ENCODE measurements around the gene CIAO2B.

CIAO2B gene

GRCh38 chr16:66918803-66919568 is 15.2 kb downstream of the CIAO2B start, which contains the start of gene CDH16:
CDH16 (minus strand) TSS chr16:66918885; CDS start chr16:66918065, 820 bp downstream.
- H3K9me3 ChIP-seq (ENCODE audit: low read length): no peaks in the 10 kb centered on the region
- peaks cover 14% of the 10 kb centered on the region for H3K27me3 ChIP-seq (ENCODE audit: insufficient read depth, low read length)
- no peak within 1 kb of the TSS for H3K4me3 ChIP-seq (ENCODE audit: low read length)
- no peak within 1 kb of the TSS for H2AFZ ChIP-seq (ENCODE audit: low read depth, low read length)
- no peaks in the 10 kb centered on the region for H3K36me3 ChIP-seq (ENCODE audit: insufficient read depth, low read length)
- peaks cover 15% of the 10 kb centered on the region for H3K4me1 ChIP-seq (ENCODE audit: insufficient read depth, low read length)

GRCh38 chr16:66918355-66918754 is 15.8 kb downstream of the CIAO2B start:
- H2AFZ ChIP-seq (ENCODE audit: low read depth, low read length): no peak overlapping the region
- H3K4me3 ChIP-seq (ENCODE audit: low read length): no peak overlapping the region
- H3K27me3 ChIP-seq (ENCODE audit: insufficient read depth, low read length): peaks cover 7% of the 10 kb centered on the region
- H3K36me3 ChIP-seq (ENCODE audit: insufficient read depth, low read length): no peaks in the 10 kb centered on the region
- no peaks in the 10 kb centered on the region for H3K9me3 ChIP-seq (ENCODE audit: low read length)
- H3K4me1 ChIP-seq (ENCODE audit: insufficient read depth, low read length): peaks cover 22% of the 10 kb centered on the region

GRCh38 chr16:66917741-66918140 is 16.5 kb downstream of the CIAO2B start:
- Histone ChIP-seq H3K4me1 (ENCODE audit: insufficient read depth, low read length) (peaks cover 28% of the 10 kb centered on the region), H3K36me3 (ENCODE audit: insufficient read depth, low read length) (no peaks in the 10 kb centered on the region), H3K9me3 (ENCODE audit: low read length) (no peaks in the 10 kb centered on the region), H2AFZ (ENCODE audit: low read depth, low read length) (no peak overlapping the region), H3K4me3 (ENCODE audit: low read length) (no peak overlapping the region), H3K27me3 (ENCODE audit: insufficient read depth, low read length) (peaks cover 5% of the 10 kb centered on the region)

- Histone ChIP-seq H2AFZ (ENCODE audit: low read depth, low read length) (no peak overlapping the region), H3K4me3 (ENCODE audit: low read length) (no peak overlapping the region), H3K9me3 (ENCODE audit: low read length) (no peaks in the 10 kb centered on the region), H3K36me3 (ENCODE audit: insufficient read depth, low read length) (no peaks in the 10 kb centered on the region), H3K4me1 (ENCODE audit: insufficient read depth, low read length) (peaks cover 30% of the 10 kb centered on the region), H3K27me3 (ENCODE audit: insufficient read depth, low read length) (no peaks in the 10 kb centered on the region)
Measured at GRCh38 chr16:66916518-66916917, 17.7 kb downstream of the CIAO2B start.

GRCh38 chr16:66915041-66915440 is 19.2 kb downstream of the CIAO2B start:
- Histone ChIP-seq H3K4me1 (ENCODE audit: insufficient read depth, low read length) (peaks cover 26% of the 10 kb centered on the region), H3K27me3 (ENCODE audit: insufficient read depth, low read length) (no peaks in the 10 kb centered on the region), H3K9me3 (ENCODE audit: low read length) (no peaks in the 10 kb centered on the region), H3K4me3 (ENCODE audit: low read length) (no peak overlapping the region), H3K36me3 (ENCODE audit: insufficient read depth, low read length) (no peaks in the 10 kb centered on the region), H2AFZ (ENCODE audit: low read depth, low read length) (no peak overlapping the region)

GRCh38 chr16:66914541-66914940 is 19.7 kb downstream of the CIAO2B start:
- Histone ChIP-seq H3K27me3 (ENCODE audit: insufficient read depth, low read length) (no peaks in the 10 kb centered on the region), H2AFZ (ENCODE audit: low read depth, low read length) (no peak overlapping the region), H3K4me1 (ENCODE audit: insufficient read depth, low read length) (peaks cover 21% of the 10 kb centered on the region), H3K36me3 (ENCODE audit: insufficient read depth, low read length) (no peaks in the 10 kb centered on the region), H3K4me3 (ENCODE audit: low read length) (no peak overlapping the region), H3K9me3 (ENCODE audit: low read length) (no peaks in the 10 kb centered on the region)

GRCh38 chr16:66913711-66914110 is 20.5 kb downstream of the CIAO2B start:
- H3K27me3 ChIP-seq (ENCODE audit: insufficient read depth, low read length): no peaks in the 10 kb centered on the region
- H3K36me3 ChIP-seq (ENCODE audit: insufficient read depth, low read length): no peaks in the 10 kb centered on the region
- H3K9me3 ChIP-seq (ENCODE audit: low read length): no peaks in the 10 kb centered on the region

GRCh38 chr16:66913081-66913480 is 21.1 kb downstream of the CIAO2B start:
- Histone ChIP-seq H3K4me1 (ENCODE audit: insufficient read depth, low read length) (peaks cover 17% of the 10 kb centered on the region), H2AFZ (ENCODE audit: low read depth, low read length) (no peak overlapping the region), H3K27me3 (ENCODE audit: insufficient read depth, low read length) (no peaks in the 10 kb centered on the region), H3K36me3 (ENCODE audit: insufficient read depth, low read length) (no peaks in the 10 kb centered on the region), H3K9me3 (ENCODE audit: low read length) (no peaks in the 10 kb centered on the region), H3K4me3 (ENCODE audit: low read length) (no peak overlapping the region)

More at GRCh38 chr16:66913711-66914110, 20.5 kb downstream of the CIAO2B start:
- Histone ChIP-seq H3K4me3 (ENCODE audit: low read length) (no peak overlapping the region), H3K4me1 (ENCODE audit: insufficient read depth, low read length) (peaks cover 17% of the 10 kb centered on the region), H2AFZ (ENCODE audit: low read depth, low read length) (no peak overlapping the region)

GRCh38 chr16:66911801-66912200 is 22.4 kb downstream of the CIAO2B start:
- Histone ChIP-seq H3K36me3 (ENCODE audit: insufficient read depth, low read length) (no peaks in the 10 kb centered on the region), H2AFZ (ENCODE audit: low read depth, low read length) (no peak overlapping the region), H3K27me3 (ENCODE audit: insufficient read depth, low read length) (peaks cover 7% of the 10 kb centered on the region), H3K4me1 (ENCODE audit: insufficient read depth, low read length) (peaks cover 17% of the 10 kb centered on the region), H3K9me3 (ENCODE audit: low read length) (no peaks in the 10 kb centered on the region), H3K4me3 (ENCODE audit: low read length) (no peak overlapping the region)

GRCh38 chr16:66911112-66911511 is 23.1 kb downstream of the CIAO2B start:
- Histone ChIP-seq H3K36me3 (ENCODE audit: insufficient read depth, low read length) (no peaks in the 10 kb centered on the region), H2AFZ (ENCODE audit: low read depth, low read length) (no peak overlapping the region), H3K9me3 (ENCODE audit: low read length) (no peaks in the 10 kb centered on the region), H3K27me3 (ENCODE audit: insufficient read depth, low read length) (peaks cover 7% of the 10 kb centered on the region), H3K4me1 (ENCODE audit: insufficient read depth, low read length) (peaks cover 17% of the 10 kb centered on the region), H3K4me3 (ENCODE audit: low read length) (no peak overlapping the region)

- H2AFZ ChIP-seq (ENCODE audit: low read depth, low read length): no peak overlapping the region
- H3K9me3 ChIP-seq (ENCODE audit: low read length): no peaks in the 10 kb centered on the region
- no peaks in the 10 kb centered on the region for H3K36me3 ChIP-seq (ENCODE audit: insufficient read depth, low read length)
- no peak overlapping the region for H3K4me3 ChIP-seq (ENCODE audit: low read length)
- peaks cover 17% of the 10 kb centered on the region for H3K4me1 ChIP-seq (ENCODE audit: insufficient read depth, low read length)
- H3K27me3 ChIP-seq (ENCODE audit: insufficient read depth, low read length): peaks cover 7% of the 10 kb centered on the region
Measured at GRCh38 chr16:66910175-66910940, 23.8 kb downstream of the CIAO2B start.

GRCh38 chr16:66908762-66909559 is 25.2 kb downstream of the CIAO2B start:
- peaks cover 7% of the 10 kb centered on the region for H3K27me3 ChIP-seq (ENCODE audit: insufficient read depth, low read length)
- no peaks in the 10 kb centered on the region for H3K36me3 ChIP-seq (ENCODE audit: insufficient read depth, low read length)
- no peaks in the 10 kb centered on the region for H3K9me3 ChIP-seq (ENCODE audit: low read length)
- H3K4me3 ChIP-seq (ENCODE audit: low read length): no peak overlapping the region
- H2AFZ ChIP-seq (ENCODE audit: low read depth, low read length): no peak overlapping the region
- peaks cover 14% of the 10 kb centered on the region for H3K4me1 ChIP-seq (ENCODE audit: insufficient read depth, low read length)

GRCh38 chr16:66908116-66908515 is 26.1 kb downstream of the CIAO2B start:
- H2AFZ ChIP-seq (ENCODE audit: low read depth, low read length): no peak overlapping the region
- H3K27me3 ChIP-seq (ENCODE audit: insufficient read depth, low read length): peaks cover 7% of the 10 kb centered on the region
- no peak overlapping the region for H3K4me3 ChIP-seq (ENCODE audit: low read length)
- H3K4me1 ChIP-seq (ENCODE audit: insufficient read depth, low read length): peaks cover 6% of the 10 kb centered on the region
- no peaks in the 10 kb centered on the region for H3K9me3 ChIP-seq (ENCODE audit: low read length)
- H3K36me3 ChIP-seq (ENCODE audit: insufficient read depth, low read length): no peaks in the 10 kb centered on the region

Data from neuron (in vitro differentiated cells).